GM19467 (cell line): Measurements from ENCODE around the gene ZDHHC17.
A peak's percentile ranks its signal among the peaks of the same experiment; 100 is the strongest.

ENCODE experiments used
- ATAC-seq: cut with Tn5 transposase; IDR thresholded peaks from one replicate; pipeline ENCODE4 v1.9.1; 2021; ENCODE audit warnings: mild to moderate bottlenecking, moderate library complexity; ENCODE audit not compliant: unreplicated experiment

Gene ZDHHC17

GRCh38 chr12:76813972-76814371 is 50.1 kb downstream of the ZDHHC17 start:
- no peak for ATAC-seq

GRCh38 chr12:76820888-76821482 is 57.1 kb downstream of the ZDHHC17 start:
- no peak for ATAC-seq

GRCh38 chr12:76830436-76830835 is 66.5 kb downstream of the ZDHHC17 start:
- ATAC-seq = no peak

- no peak for ATAC-seq
Observed at GRCh38 chr12:76836633-76837032, 72.7 kb downstream of the ZDHHC17 start.

- ATAC-seq = no peak
Observed at GRCh38 chr12:76847260-76847659, 83.3 kb downstream of the ZDHHC17 start.

GRCh38 chr12:76848132-76848531 is 84.2 kb downstream of the ZDHHC17 start:
- ATAC-seq = no peak

- ATAC-seq = no peak
Observed at GRCh38 chr12:76852106-76852505, 88.2 kb downstream of the ZDHHC17 start.

GRCh38 chr12:76855271-76855670 is 91.4 kb downstream of the ZDHHC17 start:
- no peak for ATAC-seq

GRCh38 chr12:76856018-76856644 is 92.2 kb downstream of the ZDHHC17 start:
- ATAC-seq = no peak

GRCh38 chr12:76859611-76860010 is 95.7 kb downstream of the ZDHHC17 start:
- ATAC-seq = no peak

- no peak for ATAC-seq
Observed at GRCh38 chr12:76860256-76860655, 96.3 kb downstream of the ZDHHC17 start.

- no peak for ATAC-seq
Observed at GRCh38 chr12:76863005-76863670, 99.2 kb downstream of the ZDHHC17 start.

GRCh38 chr12:76863837-76864236 is 99.9 kb downstream of the ZDHHC17 start:
- ATAC-seq = no peak

GRCh38 chr12:76864791-76865400 is 101.0 kb downstream of the ZDHHC17 start:
- ATAC-seq = peak; percentile 67

- ATAC-seq = no peak
Observed at GRCh38 chr12:76866151-76866567, 102.2 kb downstream of the ZDHHC17 start.

GRCh38 chr12:76866726-76867125 is 102.8 kb downstream of the ZDHHC17 start:
- peak; percentile 46 for ATAC-seq

GRCh38 chr12:76871082-76871481 is 107.2 kb downstream of the ZDHHC17 start:
- no peak for ATAC-seq

GRCh38 chr12:76871742-76872141 is 107.8 kb downstream of the ZDHHC17 start:
- no peak for ATAC-seq

- no peak for ATAC-seq
Observed at GRCh38 chr12:76872415-76872814, 108.5 kb downstream of the ZDHHC17 start.

GRCh38 chr12:76874027-76874426 is 110.1 kb downstream of the ZDHHC17 start:
- no peak for ATAC-seq

- ATAC-seq = no peak
Observed at GRCh38 chr12:76874491-76875190, 110.7 kb downstream of the ZDHHC17 start.
